ENCODE results near the gene TMTC2.
A peak's percentile ranks its signal among the peaks of the same experiment; 100 is the strongest.

TMTC2 gene

DNA sequence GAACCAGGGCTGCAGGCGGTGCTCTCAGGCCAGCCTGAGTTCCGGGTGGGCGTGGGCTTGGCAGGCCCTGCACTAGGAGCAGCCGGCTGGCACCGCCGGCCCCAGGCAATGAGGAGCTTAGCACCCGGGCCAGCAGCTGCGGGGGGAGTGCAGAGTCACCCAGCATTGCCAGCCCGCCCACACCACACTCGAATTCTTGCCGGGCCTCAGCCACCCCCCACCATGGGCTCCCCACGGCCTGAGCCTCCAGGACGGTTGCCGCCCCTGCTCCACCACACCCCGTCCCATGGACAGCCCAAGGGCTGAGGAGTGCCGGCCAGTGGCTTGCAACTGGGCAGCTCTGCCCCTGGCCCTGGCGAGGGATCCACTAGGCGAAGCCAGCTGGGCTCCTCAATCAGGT lies 453.4 kb downstream of the TMTC2 start:
- DNase-seq (ENCODE audit: low spot score) = no peak

GRCh38 chr12:83141460-83141994 lies 454.8 kb downstream of the TMTC2 start:
- no peak for DNase-seq (ENCODE audit: low spot score)

DNA sequence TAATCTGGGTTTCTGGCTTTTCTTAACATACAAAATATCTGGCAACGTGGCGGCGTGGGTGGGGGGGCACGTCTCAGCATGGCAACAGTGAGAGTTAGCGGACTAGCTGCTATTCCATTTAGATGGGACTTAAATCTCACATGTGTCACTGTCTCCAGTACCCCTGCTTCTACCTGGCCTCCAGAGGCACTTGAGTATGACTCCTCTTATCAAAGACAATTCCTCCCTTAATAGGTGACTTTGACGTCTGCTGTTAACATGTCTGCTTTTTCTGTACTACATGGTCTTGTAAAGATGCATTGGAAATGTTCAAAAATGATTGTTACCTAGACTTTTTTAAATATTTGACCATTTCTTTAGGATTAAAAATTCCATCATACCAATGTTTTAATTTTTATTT lies 456.2 kb downstream of the TMTC2 start:
- DNase-seq (ENCODE audit: low spot score) = no peak

- DNase-seq (ENCODE audit: low spot score) = no peak
Measured at GRCh38 chr12:83143950-83144349, 457.2 kb downstream of the TMTC2 start.

- DNase-seq (ENCODE audit: low spot score) = no peak
Measured at GRCh38 chr12:83145325-83145840, 458.7 kb downstream of the TMTC2 start.

- DNase-seq (ENCODE audit: low spot score) = no peak
Measured at GRCh38 chr12:83147341-83147740, 460.6 kb downstream of the TMTC2 start.

DNA sequence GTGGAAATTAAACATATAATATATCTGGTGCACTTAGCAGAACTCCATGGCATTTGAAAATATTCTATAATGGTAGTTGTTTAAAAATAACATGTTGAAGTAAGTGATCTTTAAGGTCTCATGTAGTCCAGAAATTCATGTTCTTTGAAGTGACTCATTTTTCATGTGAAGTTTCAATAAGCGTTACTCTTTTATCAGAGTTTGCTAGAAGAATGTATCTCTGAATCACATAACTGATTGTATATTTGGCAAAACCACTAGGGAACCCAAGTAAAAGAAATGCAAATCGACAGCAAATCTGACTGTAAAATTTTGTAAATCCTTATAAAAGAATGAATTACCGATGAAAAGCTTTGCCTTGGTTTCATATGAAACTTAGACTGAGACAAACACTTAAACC lies 463.3 kb downstream of the TMTC2 start:
- DNase-seq (ENCODE audit: low spot score) = no peak

DNA sequence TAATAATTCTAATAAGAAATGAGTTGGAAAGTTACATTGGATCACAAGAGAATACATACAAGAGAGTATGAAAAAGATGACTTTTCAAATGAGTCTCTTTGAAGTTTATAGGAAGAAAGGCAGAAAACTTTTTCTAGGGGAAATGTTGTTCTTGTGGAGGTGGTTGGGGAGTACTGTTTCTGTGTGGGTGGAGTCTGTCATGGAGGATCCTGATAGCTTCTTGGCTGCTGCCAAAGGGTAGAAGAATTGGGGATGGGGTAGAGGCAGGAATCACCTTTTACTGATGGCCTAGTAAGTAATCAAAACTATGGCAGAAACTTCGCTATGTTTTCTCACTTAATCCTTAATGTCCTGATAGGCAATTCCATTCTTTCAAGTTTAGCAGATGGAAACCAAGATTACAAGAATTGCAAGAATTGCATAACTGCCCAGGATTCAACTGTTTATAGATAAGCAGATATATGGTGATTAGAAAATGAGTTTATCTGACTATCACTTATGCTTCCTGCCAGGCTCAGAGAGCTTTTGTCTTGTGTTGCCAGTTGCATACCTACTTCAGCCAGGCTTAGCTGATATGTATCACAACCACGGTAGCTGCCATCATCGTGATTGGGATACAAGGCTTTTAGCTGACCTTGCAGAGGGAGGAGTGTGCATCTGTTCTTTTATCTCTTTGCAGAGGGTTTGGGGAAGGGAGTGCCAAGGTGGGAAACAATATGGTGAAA lies 463.9 kb downstream of the TMTC2 start:
- no peak for DNase-seq (ENCODE audit: low spot score)

GRCh38 chr12:83153177-83153576 lies 466.5 kb downstream of the TMTC2 start:
- DNase-seq (ENCODE audit: low spot score) = no peak

DNA sequence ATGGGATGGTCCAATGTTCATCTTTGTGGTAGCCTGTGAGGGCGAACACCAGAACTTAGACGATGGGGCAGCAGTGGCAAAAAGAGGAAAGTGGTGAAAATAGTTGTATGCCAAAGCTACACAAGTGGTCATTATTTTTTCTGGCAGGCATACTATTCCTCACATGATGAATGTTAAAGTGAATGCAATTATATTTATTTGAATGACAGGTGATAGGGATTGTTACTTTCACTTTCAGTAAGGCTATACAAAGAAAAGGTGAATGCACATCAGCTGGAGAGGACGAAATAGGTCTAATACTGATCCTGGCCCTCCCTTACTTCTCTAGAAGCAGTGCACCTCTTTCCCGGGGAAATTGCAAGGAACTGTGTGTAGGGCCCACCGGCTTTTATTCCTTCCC lies 470.1 kb downstream of the TMTC2 start:
- no peak for DNase-seq (ENCODE audit: low spot score)

- DNase-seq (ENCODE audit: low spot score) = no peak
Measured at GRCh38 chr12:83157604-83158003, 470.9 kb downstream of the TMTC2 start.

GRCh38 chr12:83158613-83159207 lies 472.0 kb downstream of the TMTC2 start:
- no peak for DNase-seq (ENCODE audit: low spot score)

DNA sequence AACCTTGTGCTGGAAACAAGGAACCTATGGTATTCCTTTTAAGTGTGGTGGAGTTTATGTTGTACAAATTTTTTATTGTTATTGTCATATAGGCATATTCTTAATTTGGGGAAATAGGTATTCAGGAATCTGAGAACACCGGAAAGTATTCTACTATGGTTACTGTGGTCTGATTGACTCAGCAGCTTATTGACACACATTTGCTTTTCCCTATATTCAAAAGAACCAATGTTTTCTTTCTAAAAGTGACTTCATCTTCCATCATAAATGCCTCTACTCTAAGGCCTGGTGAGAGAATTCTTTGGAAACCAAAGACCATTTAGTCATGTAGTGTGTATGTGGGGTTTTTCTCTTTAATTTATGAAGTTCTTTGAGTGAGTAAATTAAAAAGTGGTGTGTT lies 474.8 kb downstream of the TMTC2 start:
- DNase-seq (ENCODE audit: low spot score) = peak; percentile 29

DNA sequence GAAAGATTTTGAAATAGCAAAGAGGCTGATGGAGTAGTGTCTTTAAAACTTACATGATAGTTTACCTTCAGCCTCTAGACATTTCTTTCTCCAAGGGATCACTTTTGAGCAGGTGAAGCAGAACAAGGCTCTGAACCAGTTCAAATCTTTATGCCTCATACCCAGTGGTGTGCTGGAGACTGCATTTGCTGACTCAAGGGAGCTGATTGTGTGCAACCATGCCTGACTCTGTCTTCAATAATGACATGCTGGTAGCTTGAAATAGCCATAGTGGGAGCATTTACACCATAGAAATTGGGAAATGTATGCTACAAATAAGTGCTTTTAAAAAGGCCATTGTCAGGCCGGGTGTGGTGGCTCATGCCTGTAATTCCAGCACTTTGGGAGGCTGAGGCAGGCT lies 482.0 kb downstream of the TMTC2 start:
- no peak for DNase-seq (ENCODE audit: low spot score)

DNA sequence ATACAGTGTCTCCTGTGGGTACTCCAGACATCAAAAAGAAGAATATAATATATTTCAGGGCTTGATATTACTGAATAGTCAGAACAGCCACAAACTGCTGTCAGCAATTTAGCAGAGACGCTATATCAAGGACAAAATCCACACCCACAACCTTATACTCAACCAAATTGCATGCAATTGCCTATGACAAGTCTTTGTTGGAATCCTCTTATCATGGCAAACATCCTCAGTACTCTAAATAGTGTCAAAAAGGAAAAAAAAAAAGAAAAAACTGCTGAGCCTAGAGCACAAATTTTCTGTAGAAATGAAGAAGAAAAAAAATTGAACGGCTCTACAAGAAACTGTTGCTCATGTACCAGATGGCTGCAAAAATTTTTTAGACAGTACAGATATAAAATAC lies 485.7 kb downstream of the TMTC2 start:
- no peak for DNase-seq (ENCODE audit: low spot score)

GRCh38 chr12:83172866-83173649 lies 486.4 kb downstream of the TMTC2 start:
- DNase-seq (ENCODE audit: low spot score) = no peak

DNA sequence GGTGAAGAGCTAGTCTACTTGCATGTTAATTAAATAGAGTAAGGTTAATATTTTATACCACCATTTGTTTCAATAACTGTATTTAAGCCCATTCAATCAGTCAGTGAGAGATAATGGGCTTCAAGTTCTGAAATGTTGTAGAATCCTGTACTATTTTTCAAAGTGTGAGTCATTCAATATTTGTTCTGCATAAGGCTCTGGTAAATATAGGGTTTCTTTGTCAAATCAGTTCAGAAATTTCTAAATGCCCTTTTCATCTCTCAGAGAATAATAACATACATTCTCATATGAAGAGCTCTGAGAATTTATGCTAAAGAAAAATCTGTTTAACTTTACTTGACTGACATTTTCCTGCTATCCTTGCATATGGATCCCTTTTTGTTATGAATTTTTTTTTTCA lies 493.3 kb downstream of the TMTC2 start:
- no peak for DNase-seq (ENCODE audit: low spot score)

DNA sequence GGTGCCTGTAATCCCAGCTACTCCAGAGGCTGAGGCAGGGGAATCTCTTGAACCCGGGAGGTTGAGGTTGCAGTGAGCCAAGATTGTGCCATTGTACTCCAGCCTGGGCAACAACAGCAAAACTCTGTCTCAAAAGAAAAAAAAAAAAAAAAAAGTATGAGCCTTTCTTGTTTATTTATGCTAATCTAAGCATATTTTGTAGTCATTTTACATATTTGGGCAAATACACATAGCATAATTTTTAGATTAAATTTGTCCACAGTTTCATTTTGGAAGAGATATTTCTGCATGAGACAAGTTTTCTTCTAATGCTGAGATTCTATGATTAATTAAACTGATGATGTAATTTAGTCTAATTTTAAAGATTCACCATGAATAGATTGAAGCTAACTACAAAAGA lies 494.4 kb downstream of the TMTC2 start:
- DNase-seq (ENCODE audit: low spot score) = no peak

DNA sequence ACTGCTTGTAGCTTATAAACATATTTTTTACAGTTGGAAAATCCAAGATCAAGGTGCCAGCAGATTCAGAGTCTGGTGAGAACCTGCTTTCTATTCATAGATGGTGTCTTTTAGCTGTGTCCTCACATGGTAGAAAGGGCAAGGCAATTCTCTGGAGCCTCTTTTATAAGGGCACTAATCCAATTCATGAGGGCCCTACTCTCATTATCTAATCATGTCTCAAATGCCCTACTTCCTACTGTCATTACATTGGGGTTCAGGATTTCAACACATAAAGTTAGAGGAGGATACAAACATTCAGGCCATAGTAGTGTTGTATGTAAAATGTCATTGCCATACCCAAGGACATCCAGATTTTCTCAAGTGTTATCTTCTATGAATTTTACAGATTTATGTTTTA lies 496.4 kb downstream of the TMTC2 start:
- no peak for DNase-seq (ENCODE audit: low spot score)

All from AG08396 (cell line).